Osteocyte (in vitro differentiated cells): ENCODE measurements around the gene AHCY. TPM values are rescaled to one million over a fixed set of nuclear protein-coding genes. Genes with fewer than 3 reads are reported as not detected.

Source experiments
- DNase-seq: peaks from one replicate; pipeline ENCODE4 v3.0.0; 2021; ENCODE audit warnings: mixed read lengths; ENCODE audit not compliant: unreplicated experiment; ENCODE audit errors: extremely low spot score
- H3K27ac Mint-ChIP-seq: one replicate; pipeline ENCODE4 v1.8.0; 2021; ENCODE audit warnings: mild to moderate bottlenecking, mixed read lengths; ENCODE audit not compliant: unreplicated experiment
- H3K27me3 Mint-ChIP-seq: one replicate; pipeline ENCODE4 v1.8.0; 2021; ENCODE audit warnings: mixed read lengths; ENCODE audit not compliant: unreplicated experiment
- H3K36me3 Mint-ChIP-seq: one replicate; pipeline ENCODE4 v1.8.0; 2021; ENCODE audit warnings: mixed read lengths; ENCODE audit not compliant: unreplicated experiment
- H3K4me1 Mint-ChIP-seq: one replicate; pipeline ENCODE4 v1.8.0; 2021; ENCODE audit warnings: mixed read lengths; ENCODE audit not compliant: unreplicated experiment
- H3K4me3 Mint-ChIP-seq: one replicate; pipeline ENCODE4 v1.8.0; 2021; ENCODE audit warnings: mild to moderate bottlenecking, moderate library complexity, mixed read lengths; ENCODE audit not compliant: unreplicated experiment
- H3K9me3 Mint-ChIP-seq: one replicate; pipeline ENCODE4 v1.8.0; 2021; ENCODE audit warnings: mixed read lengths; ENCODE audit not compliant: unreplicated experiment
- total RNA-seq: library from RNA; stranded (reverse); gene quantifications from 2 replicates; pipeline ENCODE4 v1.2.1, GENCODE V29; 2021
- TF ChIP-seq, protein P1 (sequence below): fragments of 200-600 bp; sonication (generic); IDR thresholded peaks from 2 replicates; pipeline ENCODE4 v1.5.0; 2021; ENCODE audit warnings: antibody characterized with exemption, mild to moderate bottlenecking, moderate library complexity

Gene AHCY
- total RNA-seq, 1 donor from 2014 or later, result 110 TPM

- H3K9me3 Mint-ChIP-seq, result no peaks in the 10 kb centered on the region
- H3K4me1 Mint-ChIP-seq, result peaks cover 11% of the 10 kb centered on the region
- H3K27me3 Mint-ChIP-seq, result no peaks in the 10 kb centered on the region
- no peak overlapping the region for H3K27ac Mint-ChIP-seq
- no peaks in the 10 kb centered on the region for H3K36me3 Mint-ChIP-seq
- TF ChIP-seq, protein P1, sequence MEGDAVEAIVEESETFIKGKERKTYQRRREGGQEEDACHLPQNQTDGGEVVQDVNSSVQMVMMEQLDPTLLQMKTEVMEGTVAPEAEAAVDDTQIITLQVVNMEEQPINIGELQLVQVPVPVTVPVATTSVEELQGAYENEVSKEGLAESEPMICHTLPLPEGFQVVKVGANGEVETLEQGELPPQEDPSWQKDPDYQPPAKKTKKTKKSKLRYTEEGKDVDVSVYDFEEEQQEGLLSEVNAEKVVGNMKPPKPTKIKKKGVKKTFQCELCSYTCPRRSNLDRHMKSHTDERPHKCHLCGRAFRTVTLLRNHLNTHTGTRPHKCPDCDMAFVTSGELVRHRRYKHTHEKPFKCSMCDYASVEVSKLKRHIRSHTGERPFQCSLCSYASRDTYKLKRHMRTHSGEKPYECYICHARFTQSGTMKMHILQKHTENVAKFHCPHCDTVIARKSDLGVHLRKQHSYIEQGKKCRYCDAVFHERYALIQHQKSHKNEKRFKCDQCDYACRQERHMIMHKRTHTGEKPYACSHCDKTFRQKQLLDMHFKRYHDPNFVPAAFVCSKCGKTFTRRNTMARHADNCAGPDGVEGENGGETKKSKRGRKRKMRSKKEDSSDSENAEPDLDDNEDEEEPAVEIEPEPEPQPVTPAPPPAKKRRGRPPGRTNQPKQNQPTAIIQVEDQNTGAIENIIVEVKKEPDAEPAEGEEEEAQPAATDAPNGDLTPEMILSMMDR, result no peak
- no peak for DNase-seq
- no peak overlapping the region for H3K4me3 Mint-ChIP-seq
Measured at GRCh38 chr20:34251619-34252018, 51.5 kb downstream of the AHCY start.

- no peak overlapping the region for H3K27ac Mint-ChIP-seq
- peaks cover 19% of the 10 kb centered on the region for H3K4me1 Mint-ChIP-seq
- H3K4me3 Mint-ChIP-seq, result no peak overlapping the region
- peak; percentile 57 for DNase-seq
- TF ChIP-seq, protein P1, result no peak
- no peaks in the 10 kb centered on the region for H3K36me3 Mint-ChIP-seq
- no peaks in the 10 kb centered on the region for H3K27me3 Mint-ChIP-seq
- no peaks in the 10 kb centered on the region for H3K9me3 Mint-ChIP-seq
Measured at GRCh38 chr20:34250005-34250404, 53.1 kb downstream of the AHCY start.

DNA sequence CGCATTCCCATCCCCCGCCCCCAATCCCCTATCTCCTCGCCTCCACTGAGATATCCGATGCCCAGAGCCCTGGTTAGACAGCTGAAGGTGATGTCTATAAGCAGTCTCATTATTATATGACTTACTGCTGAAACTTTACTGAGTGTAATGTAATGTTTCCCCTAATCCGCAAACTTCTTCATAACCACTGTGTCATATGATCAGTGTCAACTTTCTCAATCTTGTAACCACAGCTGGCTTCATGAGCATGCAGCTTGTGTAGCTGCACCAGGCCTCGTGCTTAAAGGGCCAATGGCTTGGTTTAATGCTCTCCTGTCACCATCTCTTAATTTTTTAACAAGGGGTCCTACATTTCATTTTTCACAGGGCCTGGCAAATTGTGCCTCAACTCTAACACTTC, 53.9 kb downstream of the AHCY start:
- H3K36me3 Mint-ChIP-seq, result no peaks in the 10 kb centered on the region
- H3K4me1 Mint-ChIP-seq, result peaks cover 19% of the 10 kb centered on the region
- DNase-seq, result no peak
- no peak overlapping the region for H3K27ac Mint-ChIP-seq
- no peak overlapping the region for H3K4me3 Mint-ChIP-seq
- no peaks in the 10 kb centered on the region for H3K27me3 Mint-ChIP-seq
- H3K9me3 Mint-ChIP-seq, result no peaks in the 10 kb centered on the region
- TF ChIP-seq, protein P1, result no peak

GRCh38 chr20:34246126-34246626, 57.0 kb downstream of the AHCY start:
- H3K9me3 Mint-ChIP-seq, result no peaks in the 10 kb centered on the region
- H3K4me1 Mint-ChIP-seq, result peaks cover 19% of the 10 kb centered on the region
- no peaks in the 10 kb centered on the region for H3K36me3 Mint-ChIP-seq
- H3K4me3 Mint-ChIP-seq, result no peak overlapping the region
- TF ChIP-seq, protein P1, result no peak
- no peak for DNase-seq
- peaks cover 16% of the 10 kb centered on the region for H3K27me3 Mint-ChIP-seq
- H3K27ac Mint-ChIP-seq, result no peak overlapping the region

DNA sequence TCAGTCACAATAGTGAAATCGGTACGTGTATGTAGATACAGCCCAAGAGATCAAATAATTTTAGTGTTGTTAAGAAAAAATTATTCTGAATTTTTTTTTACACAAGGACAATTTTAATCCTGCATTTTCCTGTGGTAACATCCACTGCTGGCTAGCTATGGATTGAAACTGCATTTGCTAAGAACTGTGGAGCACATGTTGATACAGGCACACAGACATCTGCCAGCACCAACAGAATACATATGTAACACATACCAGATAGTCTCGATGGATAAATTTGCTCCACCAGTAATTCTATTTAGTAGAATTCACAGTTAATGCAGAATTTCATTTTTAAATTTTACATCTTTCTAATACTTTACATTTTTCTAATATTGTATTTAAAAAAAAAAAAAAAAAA, 59.8 kb downstream of the AHCY start:
- Mint-ChIP-seq H3K27me3 (peaks cover 38% of the 10 kb centered on the region), H3K36me3 (no peaks in the 10 kb centered on the region), H3K9me3 (peaks cover 6% of the 10 kb centered on the region), H3K4me3 (no peak overlapping the region), H3K4me1 (peaks cover 19% of the 10 kb centered on the region), H3K27ac (no peak overlapping the region)
- TF ChIP-seq, protein P1, result no peak
- DNase-seq, result no peak
